ENCODE data around the gene SVOPL.

- TF ChIP-seq CTCF (IDR thresholded peaks at IDR 0.05; ENCODE audit: borderline replicate concordance, extremely low read depth, low read length, poor library complexity, severe bottlenecking) (no peak), EZH2 (IDR thresholded peaks at IDR 0.05; ENCODE audit: borderline replicate concordance, low read depth, low read length, severe bottlenecking) (no peak)
Observed at GRCh38 chr7:138735399-138735798, 34.2 kb upstream of the SVOPL start.
